NCI-H1694 (cell line): ENCODE measurements around the gene SPRR2B.
"Not testable (repeated sequence)": the region's sequence is repeated elsewhere in the genome, so short reads cannot be mapped to it uniquely, and the experiment has no call there.

Experiments used
- DNase-seq: peaks from one replicate; lab custom pipeline; 2025; lab: John Stamatoyannopoulos, UW

SPRR2B gene

GRCh38 chr1:153071511-153071910 lies at the start of gene SPRR2B:
TSS of gene SPRR2B (minus strand) at chr1:153071611. CDS start at chr1:153070839, 772 bp downstream.
- no peak for DNase-seq

- no peak for DNase-seq
Observed at GRCh38 chr1:153120945-153121344, 49.5 kb upstream of the SPRR2B start.

- no peak for DNase-seq
Observed at GRCh38 chr1:153119491-153119971, 48.1 kb upstream of the SPRR2B start.

- DNase-seq: not testable (repeated sequence)
Observed at GRCh38 chr1:153115264-153115663, 43.9 kb upstream of the SPRR2B start.

- DNase-seq: no peak
Observed at GRCh38 chr1:153113416-153113815, 42.0 kb upstream of the SPRR2B start, which contains the start of gene SPRR2F. TSS of gene SPRR2F (minus strand) at chr1:153113516. CDS start at chr1:153112733, 783 bp downstream.

- not testable (repeated sequence) for DNase-seq
Observed at GRCh38 chr1:153112454-153112853, 41.0 kb upstream of the SPRR2B start.

- DNase-seq: no peak
Observed at GRCh38 chr1:153100245-153100644, 28.8 kb upstream of the SPRR2B start.

GRCh38 chr1:153099461-153100045 lies 28.1 kb upstream of the SPRR2B start:
- DNase-seq: no peak

GRCh38 chr1:153095764-153096163 lies 24.4 kb upstream of the SPRR2B start:
- DNase-seq: no peak

- no peak for DNase-seq
Observed at GRCh38 chr1:153094426-153094825, 23.0 kb upstream of the SPRR2B start, which contains the start of gene SPRR2E. TSS of gene SPRR2E (minus strand) at chr1:153094526. CDS start at chr1:153093751, 775 bp downstream.

- no peak for DNase-seq
Observed at GRCh38 chr1:153087652-153088051, 16.2 kb upstream of the SPRR2B start.

GRCh38 chr1:153081736-153082135 lies 10.3 kb upstream of the SPRR2B start:
- DNase-seq: no peak

- DNase-seq: no peak
Observed at GRCh38 chr1:153072806-153073726, 1.7 kb upstream of the SPRR2B start.

- DNase-seq: no peak
Observed at GRCh38 chr1:153070243-153070642, 1.2 kb downstream of the SPRR2B start.

GRCh38 chr1:153058826-153059784 lies 12.3 kb downstream of the SPRR2B start:
- DNase-seq: no peak

GRCh38 chr1:153058154-153058553 lies 13.3 kb downstream of the SPRR2B start:
- DNase-seq: no peak

- no peak for DNase-seq
Observed at GRCh38 chr1:153057375-153057774, 14.0 kb downstream of the SPRR2B start, which contains the start of gene SPRR2A. TSS of gene SPRR2A (minus strand) at chr1:153057512. CDS start at chr1:153056735, 777 bp downstream.

- not testable (repeated sequence) for DNase-seq
Observed at GRCh38 chr1:153056111-153056510, 15.3 kb downstream of the SPRR2B start.

- no peak for DNase-seq
Observed at GRCh38 chr1:153049211-153049610, 22.2 kb downstream of the SPRR2B start.

GRCh38 chr1:153040950-153041631 lies 30.3 kb downstream of the SPRR2B start, which contains the start of gene SPRR2D:
TSS of gene SPRR2D (minus strand) at chr1:153041120. CDS start at chr1:153040346, 774 bp downstream.
- DNase-seq: no peak

GRCh38 chr1:153035211-153035610 lies 36.2 kb downstream of the SPRR2B start:
- DNase-seq: no peak
